ENCODE data around the gene TXNDC11.
A peak's percentile ranks its signal among the peaks of the same experiment; 100 is the strongest.
"Not testable (repeated sequence)": the region's sequence is repeated elsewhere in the genome, so short reads cannot be mapped to it uniquely, and the experiment has no call there.

Gene TXNDC11, protein sequence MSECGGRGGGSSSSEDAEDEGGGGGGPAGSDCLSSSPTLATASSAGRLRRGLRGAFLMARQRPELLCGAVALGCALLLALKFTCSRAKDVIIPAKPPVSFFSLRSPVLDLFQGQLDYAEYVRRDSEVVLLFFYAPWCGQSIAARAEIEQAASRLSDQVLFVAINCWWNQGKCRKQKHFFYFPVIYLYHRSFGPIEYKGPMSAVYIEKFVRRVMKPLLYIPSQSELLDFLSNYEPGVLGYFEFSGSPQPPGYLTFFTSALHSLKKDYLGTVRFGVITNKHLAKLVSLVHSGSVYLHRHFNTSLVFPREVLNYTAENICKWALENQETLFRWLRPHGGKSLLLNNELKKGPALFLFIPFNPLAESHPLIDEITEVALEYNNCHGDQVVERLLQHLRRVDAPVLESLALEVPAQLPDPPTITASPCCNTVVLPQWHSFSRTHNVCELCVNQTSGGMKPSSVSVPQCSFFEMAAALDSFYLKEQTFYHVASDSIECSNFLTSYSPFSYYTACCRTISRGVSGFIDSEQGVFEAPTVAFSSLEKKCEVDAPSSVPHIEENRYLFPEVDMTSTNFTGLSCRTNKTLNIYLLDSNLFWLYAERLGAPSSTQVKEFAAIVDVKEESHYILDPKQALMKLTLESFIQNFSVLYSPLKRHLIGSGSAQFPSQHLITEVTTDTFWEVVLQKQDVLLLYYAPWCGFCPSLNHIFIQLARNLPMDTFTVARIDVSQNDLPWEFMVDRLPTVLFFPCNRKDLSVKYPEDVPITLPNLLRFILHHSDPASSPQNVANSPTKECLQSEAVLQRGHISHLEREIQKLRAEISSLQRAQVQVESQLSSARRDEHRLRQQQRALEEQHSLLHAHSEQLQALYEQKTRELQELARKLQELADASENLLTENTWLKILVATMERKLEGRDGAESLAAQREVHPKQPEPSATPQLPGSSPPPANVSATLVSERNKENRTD

DNA sequence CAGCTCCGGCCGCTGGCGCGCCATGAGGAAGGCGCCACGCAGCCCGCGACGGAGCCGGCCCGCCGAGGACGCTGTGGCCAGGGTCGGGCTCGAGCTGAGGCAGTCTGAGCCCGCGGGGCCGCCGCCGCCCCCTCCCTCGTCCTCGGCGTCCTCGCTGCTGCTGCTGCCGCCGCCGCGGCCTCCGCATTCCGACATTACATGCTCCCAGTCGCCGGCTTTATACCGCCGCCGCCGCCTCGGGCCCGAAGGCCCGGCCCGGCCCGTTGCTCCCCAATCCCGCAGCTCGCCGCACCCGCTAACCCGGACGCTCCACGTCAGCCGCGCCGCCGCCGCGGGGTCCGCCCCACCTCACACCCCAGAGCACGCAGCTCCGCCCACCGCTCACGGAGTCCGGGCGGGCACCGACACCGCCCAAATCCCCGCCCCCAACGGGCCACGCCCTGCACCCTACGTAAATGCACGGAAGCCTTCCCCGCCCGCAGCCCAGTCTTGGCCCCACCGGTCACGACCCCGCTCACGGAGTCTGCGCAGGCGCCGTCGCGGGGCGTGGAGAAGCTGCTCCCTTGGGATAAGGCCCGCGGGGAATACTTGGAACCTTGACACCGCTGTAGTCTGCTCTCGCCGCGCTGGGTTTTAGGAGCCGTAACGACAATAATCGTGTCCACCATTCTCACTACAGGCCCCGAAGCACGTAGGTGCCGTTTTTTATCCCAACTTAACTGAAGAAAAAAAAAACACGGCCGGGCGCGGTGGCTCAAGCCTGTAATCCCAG, at the start of gene TXNDC11:
TXNDC11 (minus strand) TSS at position 322 of the 772 bp plus-strand sequence; CDS start at position 195, 127 bp downstream.
- DNase-seq, result peak; percentile 99

DNA sequence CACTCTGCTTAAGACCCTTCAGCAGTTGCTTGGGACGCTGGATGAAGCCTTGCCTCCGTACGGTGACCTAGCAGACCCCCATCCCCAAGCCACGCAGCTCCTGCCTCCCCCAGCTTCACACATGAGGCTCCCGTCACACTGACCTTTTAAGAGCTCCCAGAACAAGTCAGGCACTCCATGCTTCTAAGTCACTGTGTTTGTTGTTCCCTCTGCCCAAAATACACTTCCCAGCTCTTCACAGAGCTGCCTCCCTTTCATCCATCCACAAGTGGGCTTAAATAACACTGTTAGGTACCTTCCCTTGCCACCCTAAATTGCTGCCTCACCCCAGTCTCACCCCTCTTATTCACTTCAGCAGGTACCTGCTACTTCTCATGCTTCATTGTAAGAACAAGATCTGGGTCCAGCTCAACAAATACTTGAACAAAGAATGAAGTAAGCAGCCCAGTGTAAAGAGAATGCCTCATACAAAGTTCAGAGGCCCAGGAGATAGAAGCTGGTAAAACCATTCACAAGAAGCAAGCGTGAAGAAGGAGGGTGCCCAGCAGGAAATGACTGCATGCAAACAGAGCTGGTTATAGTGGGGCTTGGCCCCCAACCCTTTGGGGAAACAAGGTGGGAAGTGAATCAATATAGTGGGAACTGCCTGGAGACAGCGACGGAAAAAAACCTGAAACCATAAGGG, 48.6 kb upstream of the TXNDC11 start:
- no peak for DNase-seq

DNA sequence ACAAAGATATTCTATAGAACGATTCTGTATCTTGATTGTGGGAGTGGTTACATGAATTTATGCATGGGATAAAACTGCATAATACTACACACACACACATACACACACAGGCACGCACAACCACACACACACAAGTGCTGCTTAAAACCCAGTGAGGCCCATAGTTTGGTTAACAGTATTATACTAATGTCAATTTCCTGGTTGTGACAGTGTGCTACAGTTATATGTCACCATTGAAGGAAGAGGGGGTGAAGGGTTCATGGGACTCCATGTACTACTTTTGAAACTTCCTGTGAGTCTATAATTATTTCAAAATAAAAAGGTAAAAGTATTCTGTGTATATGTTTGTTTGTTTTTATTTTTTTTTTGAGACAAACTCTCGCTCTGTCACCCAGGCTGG, 46.3 kb upstream of the TXNDC11 start:
- no peak for DNase-seq

DNA sequence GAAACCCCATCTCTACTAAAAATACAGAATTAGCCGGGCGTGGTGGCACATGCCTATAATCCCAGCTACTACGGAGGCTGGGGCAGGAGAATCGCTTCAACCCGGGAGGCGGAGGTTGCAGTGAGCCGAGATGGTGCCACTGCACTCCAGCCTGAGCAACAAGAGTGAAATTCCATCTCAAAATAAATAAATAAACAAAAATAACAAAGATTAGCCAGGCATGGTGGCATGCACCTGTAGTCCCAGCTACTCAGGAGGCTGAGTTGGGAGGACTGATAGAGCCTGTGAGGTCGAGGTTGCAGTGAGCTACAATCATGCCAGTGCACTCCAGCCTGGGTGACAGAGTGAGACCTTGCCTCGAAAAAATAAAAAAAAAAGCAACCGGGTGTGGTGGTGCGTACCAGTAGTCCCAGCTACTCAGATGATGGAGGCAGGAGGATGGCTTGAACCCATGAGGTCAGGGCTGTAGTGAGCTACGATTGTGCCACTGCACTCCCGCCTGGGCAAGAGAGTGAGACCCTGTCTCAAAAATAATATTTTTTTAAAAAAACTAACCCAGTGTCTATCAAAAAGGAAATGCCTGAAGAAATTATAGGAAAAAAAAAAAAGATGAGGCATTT, 42.4 kb upstream of the TXNDC11 start:
- DNase-seq, result not testable (repeated sequence)

DNA sequence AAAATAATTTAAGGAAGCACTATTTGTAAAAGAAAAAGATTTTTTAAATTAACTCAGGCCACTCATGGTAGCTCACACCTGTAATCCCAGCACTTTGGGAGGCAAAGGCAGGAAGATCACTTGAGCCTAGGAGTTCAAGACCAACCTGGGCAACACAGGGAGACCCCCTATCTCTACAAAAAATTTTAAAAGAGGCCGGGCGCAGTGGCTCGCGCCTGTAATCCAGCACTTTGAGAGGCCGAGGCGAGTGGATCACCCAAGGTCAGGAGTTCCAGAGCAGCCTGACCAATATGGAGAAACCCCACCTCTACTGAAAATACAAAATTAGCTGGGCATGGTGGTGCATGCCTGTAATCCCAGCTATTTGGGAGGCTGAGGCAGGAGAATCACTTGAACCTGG, 41.7 kb upstream of the TXNDC11 start:
- not testable (repeated sequence) for DNase-seq

DNA sequence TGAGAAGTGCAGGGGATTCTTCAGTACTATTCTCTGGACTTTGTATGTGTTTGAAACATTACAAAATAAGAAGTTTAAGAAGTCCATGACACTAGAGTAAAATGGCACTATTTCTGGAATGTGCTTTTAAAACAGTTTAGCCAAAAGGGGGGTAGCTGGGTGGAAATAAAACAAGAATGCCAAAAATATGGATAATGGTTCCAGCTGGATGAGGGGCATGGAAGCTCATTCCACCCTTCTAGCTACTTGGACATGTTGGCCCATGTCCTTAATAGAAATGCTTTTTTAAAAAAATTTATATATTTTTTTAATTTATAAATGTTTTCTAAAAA, 41.3 kb upstream of the TXNDC11 start:
- no peak for DNase-seq

DNA sequence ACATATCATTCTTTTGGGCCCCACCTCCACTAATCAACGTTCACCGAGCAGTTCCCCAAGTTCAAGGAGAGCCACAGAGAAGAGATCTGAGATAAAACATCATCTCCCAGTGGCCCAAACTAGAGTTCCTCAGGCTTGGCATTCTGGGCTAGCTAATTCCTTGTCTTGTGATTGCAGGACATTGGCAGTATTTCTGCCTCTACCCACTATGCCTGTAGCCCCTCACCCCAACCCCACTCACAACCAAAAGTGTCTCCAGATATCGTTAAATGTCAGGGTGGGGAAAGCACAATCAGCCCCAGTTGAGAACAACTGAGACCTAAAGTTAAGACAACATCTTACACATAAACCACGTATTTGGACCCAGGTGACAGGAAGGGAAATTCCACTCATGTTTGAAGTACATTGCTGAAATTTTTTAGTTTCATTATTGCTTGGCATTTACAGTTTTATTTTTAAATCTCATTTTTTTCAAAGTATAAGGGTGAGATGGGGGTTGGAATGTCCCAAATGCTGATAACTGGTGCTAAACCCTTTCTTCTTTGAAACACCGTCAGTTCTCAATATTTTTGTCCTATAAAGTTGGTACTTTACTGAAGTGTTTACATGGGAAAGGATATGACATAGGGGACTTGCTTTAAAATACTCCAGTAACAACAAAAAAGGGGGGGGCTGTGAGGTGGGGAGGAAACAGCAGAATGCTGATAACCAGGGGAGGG, 40.8 kb upstream of the TXNDC11 start:
- DNase-seq, result no peak

DNA sequence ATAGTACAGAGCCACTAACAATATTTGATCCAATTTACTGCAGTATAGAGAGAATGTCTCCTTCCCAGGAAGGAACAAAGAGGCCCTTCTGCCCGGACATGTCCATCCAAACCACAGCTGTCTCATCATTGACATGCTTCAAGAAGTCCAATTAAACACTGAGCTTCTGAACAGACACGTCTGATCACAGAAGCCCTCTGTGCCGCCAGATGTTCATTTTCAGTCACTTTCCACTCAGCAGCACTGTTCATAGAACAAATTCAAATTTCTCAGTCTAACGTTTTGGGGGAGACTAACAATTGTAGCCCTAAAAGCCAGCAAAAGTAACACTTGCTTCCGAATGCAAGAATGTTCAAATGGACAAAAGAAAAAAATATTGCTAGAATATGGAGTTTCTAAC, 39.1 kb upstream of the TXNDC11 start:
- DNase-seq, result peak; percentile 91

DNA sequence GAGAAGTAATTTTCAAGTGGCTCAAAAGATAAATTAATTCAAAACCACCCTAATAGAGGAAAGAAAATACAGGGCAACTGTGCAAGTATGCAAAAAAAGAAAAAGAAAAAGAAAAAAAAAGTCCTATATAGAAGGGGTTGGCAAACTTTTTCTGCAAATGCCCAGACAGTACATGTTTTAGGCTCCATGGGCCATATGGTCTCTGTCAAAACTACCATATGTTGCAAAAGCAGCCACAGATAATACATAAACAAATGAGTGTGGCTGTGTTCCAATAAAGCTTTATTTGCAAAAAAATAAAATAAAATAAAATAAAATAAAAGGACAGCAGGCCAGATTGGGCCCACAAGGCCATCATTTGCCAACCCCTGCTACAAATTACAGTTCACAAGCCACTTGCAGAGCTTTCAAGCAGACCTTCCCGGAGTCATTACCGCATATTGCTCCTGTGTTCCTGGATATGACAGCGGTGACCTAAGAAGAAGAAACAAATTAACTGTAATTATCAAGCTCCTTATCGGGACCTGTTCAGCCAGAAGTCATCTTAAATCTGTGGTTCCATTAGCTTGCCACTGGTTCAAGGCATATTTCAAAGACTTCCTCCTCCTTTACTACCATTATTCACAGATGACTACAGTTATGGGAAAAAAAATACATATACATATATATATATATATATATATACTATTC, 38.5 kb upstream of the TXNDC11 start:
- DNase-seq, result peak; percentile 71

DNA sequence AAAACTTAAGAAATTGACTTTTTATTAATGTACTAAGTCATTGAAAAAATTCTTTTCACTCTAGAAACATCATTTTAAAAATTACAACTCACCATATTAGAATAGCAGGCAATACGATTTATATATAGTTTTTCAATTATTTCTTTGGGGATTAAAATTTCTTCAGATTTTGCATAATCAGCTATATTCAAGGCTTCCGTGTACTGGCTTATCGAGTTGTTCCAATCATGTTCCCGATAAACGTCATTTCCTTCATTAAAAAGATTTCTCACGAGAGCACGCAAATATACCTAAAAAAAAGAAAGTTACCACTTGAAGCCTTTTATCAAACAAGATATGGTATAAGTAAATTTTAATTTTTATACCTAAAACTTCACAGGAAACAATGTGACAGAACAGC, 36.4 kb upstream of the TXNDC11 start:
- DNase-seq, result no peak

DNA sequence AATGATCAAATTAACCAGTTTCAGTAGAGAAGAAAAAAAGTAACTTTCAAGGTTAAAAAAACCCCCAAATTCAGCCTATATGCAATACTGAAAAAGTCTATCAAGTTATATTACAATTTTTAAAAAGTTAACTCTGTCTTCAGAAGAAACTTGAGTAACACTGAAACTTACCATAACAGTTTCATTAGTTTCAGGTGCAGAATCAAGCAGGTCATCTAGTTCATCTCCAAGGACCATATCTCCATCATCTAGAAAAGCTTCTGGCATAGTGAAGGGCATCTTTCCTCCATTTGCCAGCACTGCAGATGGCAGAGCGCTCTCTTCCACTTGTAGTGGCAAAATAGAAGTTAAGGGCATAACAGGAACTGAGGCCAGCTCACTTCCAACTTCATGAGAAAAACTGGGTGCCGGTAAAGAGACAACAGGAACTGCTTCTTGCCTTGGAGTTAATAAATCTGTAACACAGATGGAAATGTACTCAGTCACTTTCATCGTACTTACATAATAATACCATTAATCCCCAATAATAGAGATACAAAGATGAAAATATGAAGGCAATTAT, 31.5 kb upstream of the TXNDC11 start:
- DNase-seq, result no peak

DNA sequence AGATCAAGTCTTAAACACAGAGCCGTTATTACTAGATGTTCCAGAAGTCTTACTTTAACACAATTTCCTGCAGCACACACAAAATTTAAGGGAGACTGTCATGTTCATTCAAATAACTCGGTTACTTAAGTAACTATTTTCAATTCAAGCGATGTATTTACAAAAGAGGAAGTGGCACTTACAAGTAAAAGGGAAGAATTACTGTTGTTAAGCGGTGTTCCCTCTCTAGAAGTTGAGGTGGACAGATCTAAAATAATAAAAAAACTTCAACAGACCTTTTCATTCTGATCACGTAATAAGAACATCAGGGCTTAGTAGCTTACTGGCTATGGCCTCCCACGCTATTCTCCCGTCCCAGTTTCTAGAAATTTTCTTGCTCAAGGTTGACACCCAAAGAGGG, 26.2 kb upstream of the TXNDC11 start:
- DNase-seq, result no peak

DNA sequence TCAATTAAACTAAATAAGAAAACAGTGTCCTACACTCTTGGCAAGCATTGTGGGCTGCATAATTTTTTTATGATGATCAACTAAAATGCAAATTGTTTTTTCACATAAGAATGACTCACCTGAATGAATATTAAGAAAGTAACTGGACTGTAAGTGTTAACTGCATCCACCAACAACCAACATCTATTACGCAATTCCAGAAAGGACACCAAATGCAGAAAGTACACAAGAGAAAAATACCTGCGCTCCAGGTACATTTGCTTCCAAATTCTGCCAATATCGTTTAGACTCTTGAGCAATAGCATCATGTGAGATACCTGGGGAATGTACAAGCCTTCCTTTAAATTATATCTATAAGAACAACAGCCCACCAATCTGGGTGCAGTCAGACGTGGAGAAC, 19.8 kb upstream of the TXNDC11 start:
- no peak for DNase-seq

DNA sequence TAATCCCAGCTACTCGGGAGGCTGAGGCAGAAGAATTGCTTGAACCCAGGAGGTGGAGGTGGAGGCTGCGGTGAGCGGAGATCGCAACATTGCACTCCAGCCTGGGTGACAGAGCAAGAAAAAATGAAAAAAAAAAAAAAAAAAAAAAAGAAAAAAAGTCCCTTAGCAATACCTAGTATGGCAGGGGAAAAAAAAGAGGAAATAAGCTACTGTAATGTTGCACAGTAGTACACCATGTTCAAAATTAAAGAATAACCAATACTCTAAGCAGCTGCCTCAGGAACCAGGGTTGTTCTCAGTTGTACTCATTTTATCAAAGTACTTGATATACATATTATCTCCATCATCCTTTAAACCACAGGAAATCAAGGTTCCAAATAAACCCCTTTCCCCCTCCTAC, 17.3 kb upstream of the TXNDC11 start:
- DNase-seq, result no peak

DNA sequence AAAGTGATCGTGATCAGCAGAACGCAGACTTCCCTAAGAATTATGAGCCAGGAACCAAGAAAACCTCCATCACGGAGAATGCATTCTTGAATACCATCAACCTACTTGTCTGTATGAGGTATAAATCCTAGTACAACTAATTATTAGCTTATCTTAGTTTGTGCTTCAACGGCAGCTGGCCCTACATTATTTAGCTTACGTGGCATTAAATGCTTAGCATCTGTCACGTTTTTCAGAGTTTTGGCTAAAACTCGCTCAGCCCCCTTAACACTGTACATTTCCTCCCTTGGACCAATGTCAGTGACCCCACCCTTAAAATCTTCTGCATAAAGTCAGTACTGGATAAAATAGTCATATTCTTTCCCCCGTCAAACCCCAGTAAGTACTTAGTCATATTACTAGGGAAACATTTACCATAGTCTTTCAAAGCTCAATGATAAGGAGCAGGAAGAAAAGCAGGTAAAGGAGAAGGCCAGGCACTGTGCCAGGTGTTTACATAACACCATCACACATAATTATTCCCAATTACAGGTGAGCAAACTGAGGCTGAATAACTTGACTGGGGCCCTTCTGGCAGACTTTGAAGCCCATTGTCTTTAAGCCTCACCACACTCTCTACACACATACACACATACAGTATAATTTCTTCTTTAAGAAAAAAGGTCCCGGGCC, 16.6 kb upstream of the TXNDC11 start:
- peak; percentile 84 for DNase-seq

DNA sequence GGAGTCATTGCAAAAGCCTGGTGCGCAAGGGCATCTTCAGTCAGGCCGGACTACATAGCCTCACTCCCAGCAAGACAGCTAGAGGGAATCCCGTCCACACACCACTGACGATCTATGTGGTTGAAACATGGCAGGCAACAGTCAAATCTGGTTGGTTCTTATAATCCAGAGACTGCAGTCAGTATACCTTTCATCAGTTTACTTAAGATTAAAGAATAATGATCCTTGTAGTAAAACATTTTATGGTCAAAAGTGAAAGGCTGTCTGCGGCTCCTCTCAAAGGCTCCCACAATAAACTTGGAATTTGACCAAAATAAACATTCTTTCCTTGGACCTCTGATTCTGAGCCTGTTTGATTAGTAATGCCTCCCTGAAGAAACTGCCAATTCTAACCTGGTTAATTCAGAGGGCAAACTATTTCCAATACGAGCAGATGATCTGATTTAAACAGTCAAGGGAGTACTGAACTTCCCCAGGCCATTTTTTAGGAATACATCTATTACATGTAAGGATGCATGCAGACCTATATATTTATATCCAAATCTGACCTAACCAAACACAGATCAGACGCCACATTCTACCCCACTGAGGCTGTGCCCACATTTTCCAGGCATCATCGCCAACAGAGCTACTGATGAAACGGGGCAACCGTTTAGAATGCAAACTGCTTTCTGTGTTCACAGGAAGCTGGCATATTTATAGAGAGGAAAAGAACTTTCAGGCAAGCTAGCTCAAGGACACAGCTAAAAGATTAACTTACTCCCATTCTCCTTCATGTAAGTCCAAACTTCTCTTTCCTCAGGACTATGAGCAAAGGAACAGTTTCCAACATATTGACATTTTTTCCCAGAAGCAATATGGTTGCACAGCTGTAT, 15.3 kb upstream of the TXNDC11 start:
- no peak for DNase-seq

DNA sequence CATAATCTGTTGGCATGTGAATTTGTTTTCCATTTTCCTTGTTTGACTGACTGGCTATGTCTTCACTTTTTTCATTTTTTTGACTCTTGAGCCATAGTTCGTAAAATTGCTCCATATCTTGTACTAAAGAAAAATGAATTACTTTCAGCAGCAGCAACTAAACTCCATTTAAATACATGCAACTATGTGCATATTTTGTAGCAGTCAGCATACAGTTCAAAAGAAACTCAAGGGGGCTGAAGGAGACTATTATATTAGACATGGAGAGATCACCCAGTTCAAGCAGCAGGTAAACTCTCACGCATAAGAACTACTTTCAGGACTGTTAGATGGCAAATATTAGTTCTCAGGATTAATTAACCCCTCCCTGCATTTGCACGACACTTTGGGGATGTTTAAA, 13.6 kb upstream of the TXNDC11 start:
- DNase-seq, result no peak

DNA sequence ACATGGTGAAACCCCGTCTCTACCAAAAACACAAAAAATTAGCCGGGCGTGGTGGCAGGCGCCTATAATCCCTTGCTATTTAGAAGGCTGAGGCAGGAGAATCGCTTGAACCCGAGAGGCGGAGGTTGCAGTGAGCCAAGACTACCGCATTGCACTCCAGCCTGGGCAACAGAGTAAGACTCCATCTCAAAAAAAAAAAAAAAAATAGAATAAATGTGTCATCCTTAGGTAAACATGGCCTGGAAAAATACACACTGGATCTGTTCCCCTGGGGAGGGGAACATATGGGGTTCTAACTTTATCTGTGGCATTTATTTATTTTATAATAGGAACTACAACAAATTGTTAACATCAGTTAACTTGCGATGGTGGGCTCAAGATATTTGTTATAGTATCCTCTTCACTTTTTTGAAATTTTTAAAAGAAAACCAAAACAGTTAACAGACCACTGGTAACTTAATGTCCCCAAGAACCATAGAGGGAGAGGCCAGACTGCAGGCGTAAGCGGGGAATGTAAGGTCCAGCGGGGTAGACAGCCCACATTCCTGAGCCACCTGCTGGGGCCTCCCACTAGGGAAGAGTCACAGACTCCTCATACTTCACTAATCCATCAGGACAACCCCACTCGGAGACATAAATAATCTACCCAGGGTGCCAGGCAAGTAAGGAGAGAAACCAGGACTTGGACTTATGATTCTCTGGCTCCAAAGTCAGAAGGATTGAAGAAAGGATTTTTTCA, 12.5 kb upstream of the TXNDC11 start:
- DNase-seq, result no peak

Measured in NCI-H82 (cell line).